Stomach smooth muscle (tissue), 2 donors: ENCODE results near the gene FAM83B.
"Not testable (repeated sequence)": the region's sequence is repeated elsewhere in the genome, so short reads cannot be mapped to it uniquely, and the experiment has no call there.

ENCODE experiments used
- H3K27ac ChIP-seq: one replicate; pipeline ENCODE4 v1.7.0; 2013; ENCODE audit warnings: mild to moderate bottlenecking, low read length, inconsistent platforms
- H3K27me3 ChIP-seq, 2 donors: one replicate each; pipeline ENCODE4 v1.7.0; 2013; ENCODE audit warnings: low read length in 2 of 2; ENCODE audit not compliant: insufficient read depth in 2 of 2, control insufficient read depth in 1 of 2
- H3K36me3 ChIP-seq, 2 donors: one replicate each; pipeline ENCODE4 v1.7.0; 2013; ENCODE audit warnings: low read length in 2 of 2; ENCODE audit not compliant: control insufficient read depth in 2 of 2, insufficient read depth in 2 of 2
- H3K4me1 ChIP-seq: one replicate; pipeline ENCODE4 v1.7.0; 2013; ENCODE audit warnings: low read length; ENCODE audit not compliant: control insufficient read depth, insufficient read depth
- H3K4me3 ChIP-seq, 2 donors: one replicate each; pipeline ENCODE4 v1.7.0; 2013; ENCODE audit warnings: low read length in 2 of 2
- H3K9ac ChIP-seq, 2 donors: one replicate each; pipeline ENCODE4 v1.7.0; 2013; ENCODE audit warnings: low read length in 2 of 2, mild to moderate bottlenecking in 1 of 2
- H3K9me3 ChIP-seq, 2 donors: one replicate each; pipeline ENCODE4 v1.7.0; 2013; ENCODE audit warnings: low read length in 2 of 2; ENCODE audit not compliant: control insufficient read depth in 2 of 2
- donor health status: healthy.
- donor health status: Pancreatic carcinoma.

Gene FAM83B

GRCh38 chr6:54879188-54879985 is 32.8 kb downstream of the FAM83B start:
- no peaks in the 10 kb centered on the region for H3K4me1 ChIP-seq
- no peaks in the 10 kb centered on the region for H3K9me3 ChIP-seq
- H3K27me3 ChIP-seq = no peaks in the 10 kb centered on the region
- no peak overlapping the region for H3K4me3 ChIP-seq
- no peak overlapping the region for H3K27ac ChIP-seq
- no peaks in the 10 kb centered on the region for H3K36me3 ChIP-seq
- H3K9ac ChIP-seq = no peak overlapping the region

GRCh38 chr6:54881067-54881730 is 34.6 kb downstream of the FAM83B start:
- Histone ChIP-seq H3K27ac (no peak overlapping the region), H3K4me3 (no peak overlapping the region), H3K9ac (no peak overlapping the region), H3K4me1 (no peaks in the 10 kb centered on the region), H3K36me3 (no peaks in the 10 kb centered on the region), H3K27me3 (no peaks in the 10 kb centered on the region), H3K9me3 (no peaks in the 10 kb centered on the region)

- H3K27ac ChIP-seq, H3K36me3 ChIP-seq, H3K9me3 ChIP-seq, H3K4me3 ChIP-seq, H3K9ac ChIP-seq, H3K27me3 ChIP-seq, H3K4me1 ChIP-seq: not testable (repeated sequence)
These were observed 35.3 kb downstream of the FAM83B start for GRCh38 chr6:54881891-54882290.

- H3K36me3 ChIP-seq = no peaks in the 10 kb centered on the region
- no peak overlapping the region for H3K9ac ChIP-seq
- no peak overlapping the region for H3K4me3 ChIP-seq
- no peak overlapping the region for H3K27ac ChIP-seq
- no peaks in the 10 kb centered on the region for H3K4me1 ChIP-seq
- H3K9me3 ChIP-seq = no peaks in the 10 kb centered on the region
- H3K27me3 ChIP-seq = no peaks in the 10 kb centered on the region
These were observed 40.5 kb downstream of the FAM83B start for GRCh38 chr6:54886932-54887584.

GRCh38 chr6:54891536-54891935 is 45.0 kb downstream of the FAM83B start:
- Histone ChIP-seq H3K27ac (no peak overlapping the region), H3K9ac (no peak overlapping the region), H3K9me3 (no peaks in the 10 kb centered on the region)

GRCh38 chr6:54892831-54893230 is 46.3 kb downstream of the FAM83B start:
- Histone ChIP-seq H3K9ac (no peak overlapping the region), H3K4me1 (no peaks in the 10 kb centered on the region), H3K36me3 (no peaks in the 10 kb centered on the region), H3K27ac (no peak overlapping the region), H3K27me3 (no peaks in the 10 kb centered on the region), H3K4me3 (no peak overlapping the region), H3K9me3 (no peaks in the 10 kb centered on the region)

More at GRCh38 chr6:54891536-54891935, 45.0 kb downstream of the FAM83B start:
- H3K27me3 ChIP-seq = no peaks in the 10 kb centered on the region
- H3K4me1 ChIP-seq = no peaks in the 10 kb centered on the region
- no peaks in the 10 kb centered on the region for H3K36me3 ChIP-seq
- no peak overlapping the region for H3K4me3 ChIP-seq

- no peak overlapping the region for H3K9ac ChIP-seq
- no peaks in the 10 kb centered on the region for H3K9me3 ChIP-seq
- no peak overlapping the region for H3K4me3 ChIP-seq
- no peaks in the 10 kb centered on the region for H3K36me3 ChIP-seq
- H3K4me1 ChIP-seq = no peaks in the 10 kb centered on the region
- H3K27me3 ChIP-seq = no peaks in the 10 kb centered on the region
- H3K27ac ChIP-seq = no peak overlapping the region
These were observed 47.2 kb downstream of the FAM83B start for GRCh38 chr6:54893818-54894217.

- H3K27ac ChIP-seq = no peak overlapping the region
- no peaks in the 10 kb centered on the region for H3K36me3 ChIP-seq
- no peaks in the 10 kb centered on the region for H3K4me1 ChIP-seq
- H3K27me3 ChIP-seq = no peaks in the 10 kb centered on the region
- no peak overlapping the region for H3K4me3 ChIP-seq
- no peaks in the 10 kb centered on the region for H3K9me3 ChIP-seq
- no peak overlapping the region for H3K9ac ChIP-seq
These were observed 49.7 kb downstream of the FAM83B start for GRCh38 chr6:54896302-54896701.

GRCh38 chr6:54897462-54898189 is 51.1 kb downstream of the FAM83B start:
- Histone ChIP-seq H3K4me3 (no peak overlapping the region), H3K9ac (no peak overlapping the region), H3K36me3 (no peaks in the 10 kb centered on the region), H3K27me3 (no peaks in the 10 kb centered on the region), H3K4me1 (no peaks in the 10 kb centered on the region), H3K9me3 (no peaks in the 10 kb centered on the region), H3K27ac (no peak overlapping the region)

GRCh38 chr6:54898767-54899166 is 52.2 kb downstream of the FAM83B start:
- Histone ChIP-seq H3K27ac (no peak overlapping the region), H3K4me3 (no peak overlapping the region), H3K9me3 (no peaks in the 10 kb centered on the region), H3K4me1 (no peaks in the 10 kb centered on the region), H3K27me3 (no peaks in the 10 kb centered on the region), H3K9ac (no peak overlapping the region), H3K36me3 (no peaks in the 10 kb centered on the region)
